MM.1S (cell line): ENCODE results near the gene DMRTB1.

Experiments used
- DNase-seq: peaks from one replicate; pipeline ENCODE4 v3.0.0-alpha.2; 2015
- H2AFZ ChIP-seq: fragments of 300-600 bp; sonication (generic); 2 replicates; pipeline ENCODE4 v1.6.0; 2016; ENCODE audit warnings: antibody characterized with exemption, low read length
- H3F3A ChIP-seq: fragments of 300-600 bp; sonication (generic); 2 replicates; pipeline ENCODE4 v1.6.1; 2016; ENCODE audit warnings: mild to moderate bottlenecking, antibody characterized with exemption, low read length, moderate library complexity, mixed read lengths; ENCODE audit not compliant: insufficient read depth
- H3K27ac ChIP-seq: fragments of 300-600 bp; sonication (generic); 2 replicates; pipeline ENCODE4 v1.5.1; 2016; ENCODE audit warnings: mild to moderate bottlenecking, low read length
- H3K27me3 ChIP-seq: fragments of 300-600 bp; sonication (generic); replicated peaks from 2 replicates; pipeline ENCODE4 v1.6.0; 2016; ENCODE audit warnings: low read length; ENCODE audit not compliant: insufficient read depth
- H3K36me3 ChIP-seq: fragments of 300-600 bp; sonication (generic); replicated peaks from 2 replicates; pipeline ENCODE4 v1.6.1; 2016; ENCODE audit warnings: mild to moderate bottlenecking, low read length, mixed read lengths; ENCODE audit not compliant: insufficient read depth
- H3K4me1 ChIP-seq: fragments of 300-600 bp; sonication (generic); 2 replicates; pipeline ENCODE4 v1.6.1; 2016; ENCODE audit warnings: low read length, mixed read lengths
- H3K4me2 ChIP-seq: fragments of 300-600 bp; sonication (generic); 2 replicates; pipeline ENCODE4 v1.6.0; 2016; ENCODE audit warnings: low read depth, low read length
- H3K4me3 ChIP-seq: fragments of 300-600 bp; sonication (generic); 2 replicates; pipeline ENCODE4 v1.5.1; 2016; ENCODE audit warnings: low read length, mixed read lengths
- H3K79me2 ChIP-seq: fragments of 300-600 bp; sonication (generic); 2 replicates; pipeline ENCODE4 v1.6.1; 2016; ENCODE audit warnings: mixed run types, low read length, mixed read lengths
- H3K9ac ChIP-seq: fragments of 300-600 bp; sonication (generic); 2 replicates; pipeline ENCODE4 v1.6.1; 2016; ENCODE audit warnings: low read length, mixed read lengths
- H3K9me2 ChIP-seq: fragments of 300-600 bp; sonication (generic); replicated peaks from 2 replicates; pipeline ENCODE4 v1.6.1; 2016; ENCODE audit warnings: mild to moderate bottlenecking, low read length, mixed read lengths; ENCODE audit not compliant: insufficient read depth
- H3K9me3 ChIP-seq: fragments of 300-600 bp; sonication (generic); replicated peaks from 2 replicates; pipeline ENCODE4 v1.6.1; 2016; ENCODE audit warnings: mild to moderate bottlenecking, low read length, mixed read lengths; ENCODE audit not compliant: insufficient read depth
- H4K20me1 ChIP-seq: fragments of 300-600 bp; sonication (generic); 2 replicates; pipeline ENCODE4 v1.6.1; 2016; ENCODE audit warnings: mild to moderate bottlenecking, low read length, moderate library complexity, mixed read lengths; ENCODE audit not compliant: insufficient read depth
- CTCF ChIP-seq: fragments of 300-600 bp; sonication (generic); IDR thresholded peaks from 2 replicates; pipeline ENCODE4 v1.5.1; 2016; ENCODE audit warnings: antibody characterized with exemption, low read length, mixed read lengths
- EZH2 ChIP-seq: fragments of 300-600 bp; sonication (generic); optimal IDR thresholded peaks from 2 replicates; pipeline ENCODE3; 2017; ENCODE audit warnings: low read depth, mild to moderate bottlenecking, antibody characterized with exemption, low read length, mixed read lengths
- EZH2phosphoT487 ChIP-seq: fragments of 300-600 bp; sonication (generic); IDR thresholded peaks from 2 replicates; pipeline ENCODE4 v1.6.1; 2018; ENCODE audit warnings: antibody characterized with exemption, low read length

Gene DMRTB1

GRCh38 chr1:53449021-53449420 is 10.2 kb upstream of the DMRTB1 start:
- no peak overlapping the region for H3K27ac ChIP-seq
- no peaks in the 10 kb centered on the region for H3F3A ChIP-seq
- no peaks in the 10 kb centered on the region for H3K9me3 ChIP-seq
- no peak overlapping the region for H3K4me3 ChIP-seq
- no peaks in the 10 kb centered on the region for H3K9me2 ChIP-seq
- H3K36me3 ChIP-seq = no peaks in the 10 kb centered on the region
- H3K79me2 ChIP-seq = no peaks in the 10 kb centered on the region
- TF ChIP-seq CTCF (no peak), EZH2phosphoT487 (no peak), EZH2 (no peak)
- H3K4me1 ChIP-seq = no peaks in the 10 kb centered on the region
- H2AFZ ChIP-seq = no peak overlapping the region
- no peak for DNase-seq
- H3K4me2 ChIP-seq = no peak overlapping the region
- H3K9ac ChIP-seq = no peak overlapping the region
- H3K27me3 ChIP-seq = no peaks in the 10 kb centered on the region
- H4K20me1 ChIP-seq = no peaks in the 10 kb centered on the region

- Histone ChIP-seq H3K27me3 (no peaks in the 10 kb centered on the region), H3K4me3 (no peak overlapping the region), H3K9ac (no peak overlapping the region), H2AFZ (no peak overlapping the region), H3K9me2 (no peaks in the 10 kb centered on the region), H3F3A (no peaks in the 10 kb centered on the region), H4K20me1 (no peaks in the 10 kb centered on the region), H3K36me3 (no peaks in the 10 kb centered on the region), H3K4me1 (no peaks in the 10 kb centered on the region), H3K79me2 (no peaks in the 10 kb centered on the region), H3K4me2 (no peak overlapping the region), H3K27ac (no peak overlapping the region), H3K9me3 (no peaks in the 10 kb centered on the region)
- DNase-seq = no peak
- TF ChIP-seq EZH2phosphoT487 (no peak), EZH2 (no peak), CTCF (no peak)
These were observed 9.5 kb upstream of the DMRTB1 start for GRCh38 chr1:53449693-53450092.

- DNase-seq = no peak
- no peaks in the 10 kb centered on the region for H3K27me3 ChIP-seq
- no peak overlapping the region for H3K4me3 ChIP-seq
- no peaks in the 10 kb centered on the region for H3K4me1 ChIP-seq
- H3K79me2 ChIP-seq = no peaks in the 10 kb centered on the region
- no peaks in the 10 kb centered on the region for H3K9me2 ChIP-seq
- no peaks in the 10 kb centered on the region for H3K9me3 ChIP-seq
- H3K4me2 ChIP-seq = no peak overlapping the region
- H3K27ac ChIP-seq = no peak overlapping the region
- no peak overlapping the region for H3K9ac ChIP-seq
- TF ChIP-seq CTCF = peak; percentile 53
- no peak for TF ChIP-seq EZH2phosphoT487
- TF ChIP-seq EZH2 = no peak
- no peak overlapping the region for H2AFZ ChIP-seq
- no peaks in the 10 kb centered on the region for H3F3A ChIP-seq
- no peaks in the 10 kb centered on the region for H3K36me3 ChIP-seq
- no peaks in the 10 kb centered on the region for H4K20me1 ChIP-seq
These were observed 9.0 kb upstream of the DMRTB1 start for GRCh38 chr1:53450225-53450624.
